GM21576 (cell line): ENCODE data around the gene TMEM94.

Experiments used
- ATAC-seq: cut with Tn5 transposase; IDR thresholded peaks from one replicate; pipeline ENCODE4 v1.9.1; 2021; ENCODE audit warnings: mild to moderate bottlenecking, moderate library complexity; ENCODE audit not compliant: unreplicated experiment

The TMEM94 gene

DNA sequence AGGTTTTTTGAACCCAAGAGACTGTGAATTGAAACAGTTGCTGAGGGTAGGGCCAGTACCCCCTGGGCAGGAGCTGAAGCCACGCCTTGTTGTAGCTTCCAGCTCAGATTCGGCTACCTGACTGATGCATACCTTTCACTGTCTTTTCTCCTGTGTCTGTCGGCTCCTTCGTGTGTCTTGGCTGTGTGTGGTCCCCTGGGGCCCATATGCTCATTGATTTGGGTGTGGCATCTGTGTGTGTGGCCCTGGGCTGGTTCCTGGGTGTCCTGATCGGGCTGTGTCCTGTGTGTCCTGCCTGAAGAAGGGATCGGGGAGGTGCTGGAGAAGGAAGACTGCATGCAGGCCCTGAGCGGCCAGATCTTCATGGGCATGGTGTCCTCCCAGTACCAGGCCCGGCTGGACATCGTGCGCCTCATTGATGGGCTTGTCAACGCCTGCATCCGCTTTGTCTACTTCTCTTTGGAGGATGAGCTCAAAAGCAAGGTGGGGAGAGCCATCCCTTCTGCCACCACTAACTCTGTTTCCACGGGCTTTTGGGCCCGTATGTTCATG is 38.0 kb downstream of the TMEM94 start:
- no peak for ATAC-seq

DNA sequence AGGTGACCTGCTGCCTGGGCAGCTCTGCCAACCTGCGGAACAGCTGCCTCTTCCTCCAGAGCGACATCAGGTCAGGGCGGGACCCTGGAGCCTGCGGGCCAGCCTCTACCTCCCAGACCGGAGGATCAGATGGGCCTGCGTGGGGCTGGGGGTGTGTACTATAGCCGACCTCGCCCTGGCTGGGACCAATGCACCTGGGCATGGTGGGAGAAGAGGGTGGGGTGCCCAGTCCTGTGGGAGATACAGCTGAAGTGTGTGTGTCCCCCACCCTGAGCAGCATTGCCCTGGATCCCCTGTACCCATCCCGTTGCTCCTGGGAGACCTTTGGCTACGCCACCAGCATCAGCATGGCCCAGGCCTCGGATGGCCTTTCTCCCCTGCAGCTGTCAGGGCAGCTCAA is 39.6 kb downstream of the TMEM94 start:
- ATAC-seq: no peak

DNA sequence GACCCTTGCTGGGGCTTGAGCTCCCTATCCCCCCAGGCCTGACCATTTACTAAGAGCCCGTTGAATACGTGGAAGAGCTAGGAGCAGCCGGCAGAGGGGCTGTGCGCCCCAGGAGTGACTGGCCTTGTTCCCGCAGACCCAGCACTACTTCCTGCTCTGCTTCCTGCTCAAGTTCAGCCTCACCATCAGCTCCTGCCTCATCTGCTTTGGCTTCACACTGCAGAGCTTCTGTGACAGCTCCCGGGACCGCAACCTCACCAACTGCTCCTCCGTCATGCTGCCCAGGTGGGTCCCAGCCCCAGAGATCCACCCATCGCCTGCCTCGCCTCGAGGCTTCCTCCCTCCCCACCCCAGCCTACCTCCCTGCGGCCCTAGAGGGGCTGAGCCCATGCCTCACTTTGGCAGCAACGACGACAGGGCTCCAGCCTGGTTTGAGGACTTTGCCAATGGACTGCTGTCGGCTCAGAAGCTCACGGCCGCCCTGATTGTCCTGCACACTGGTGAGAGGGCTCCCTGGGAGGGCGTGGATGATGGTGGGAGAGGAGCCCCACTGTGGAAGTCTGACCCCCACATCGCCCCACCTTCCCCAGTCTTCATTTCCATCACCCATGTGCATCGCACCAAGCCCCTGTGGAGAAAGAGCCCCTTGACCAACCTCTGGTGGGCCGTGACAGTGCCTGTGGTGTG is 41.7 kb downstream of the TMEM94 start:
- no peak for ATAC-seq

DNA sequence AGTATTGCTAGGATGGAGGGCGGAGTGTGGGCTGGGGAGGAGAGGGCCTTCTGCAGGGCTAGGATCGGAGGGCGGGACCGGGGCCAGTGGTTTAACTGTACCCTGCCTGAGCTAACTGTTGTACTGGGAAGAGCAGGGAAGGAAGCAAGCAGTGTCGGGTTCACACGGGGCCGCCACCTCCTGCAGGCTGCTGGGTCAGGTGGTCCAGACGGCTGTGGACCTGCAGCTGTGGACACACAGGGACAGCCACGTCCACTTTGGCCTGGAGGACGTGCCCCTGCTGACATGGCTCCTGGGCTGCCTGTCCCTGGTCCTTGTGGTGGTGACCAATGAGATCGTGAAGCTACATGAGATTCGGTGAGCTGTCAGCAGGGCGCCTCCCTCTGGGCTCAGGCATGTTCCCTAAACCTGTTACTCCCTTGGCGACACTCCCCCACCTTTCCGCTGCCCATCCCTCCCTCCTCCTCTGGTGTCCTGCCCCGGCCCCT is 42.3 kb downstream of the TMEM94 start:
- no peak for ATAC-seq

DNA sequence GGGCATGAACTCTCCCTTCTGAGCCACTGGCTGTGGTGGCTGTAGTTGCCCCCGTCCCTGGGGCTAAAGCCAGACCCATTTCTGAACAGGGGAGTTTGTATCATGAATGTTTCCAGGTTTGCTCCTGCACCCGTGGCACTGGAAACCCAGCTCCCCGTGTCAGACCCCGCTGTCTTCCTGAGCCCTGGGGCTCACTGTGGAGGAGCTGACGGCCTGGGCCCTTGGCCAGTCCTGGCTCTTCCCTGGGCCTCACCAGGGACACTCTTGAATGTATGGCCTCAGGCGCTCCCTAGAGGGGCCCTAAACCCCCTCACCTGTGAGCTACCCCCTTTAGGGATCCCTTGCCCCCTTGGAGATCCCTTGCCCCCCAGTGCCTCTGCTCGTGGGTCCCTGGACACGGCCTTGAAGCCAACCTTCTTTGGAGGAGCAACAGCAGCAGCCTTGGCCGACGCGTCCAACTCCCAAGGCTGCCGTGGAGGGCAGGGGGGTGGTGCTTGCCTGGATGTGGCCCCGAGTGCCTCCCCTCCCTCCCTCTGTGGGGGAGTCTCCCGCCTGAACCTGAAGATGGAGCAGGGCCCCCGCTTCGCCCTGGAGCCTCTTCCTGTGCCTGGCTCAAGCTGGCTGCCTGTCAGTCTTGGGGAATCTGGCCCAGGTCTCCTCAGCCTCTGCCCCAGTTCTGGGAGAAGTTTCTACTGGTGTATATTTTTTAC is 43.0 kb downstream of the TMEM94 start:
- ATAC-seq: no peak

DNA sequence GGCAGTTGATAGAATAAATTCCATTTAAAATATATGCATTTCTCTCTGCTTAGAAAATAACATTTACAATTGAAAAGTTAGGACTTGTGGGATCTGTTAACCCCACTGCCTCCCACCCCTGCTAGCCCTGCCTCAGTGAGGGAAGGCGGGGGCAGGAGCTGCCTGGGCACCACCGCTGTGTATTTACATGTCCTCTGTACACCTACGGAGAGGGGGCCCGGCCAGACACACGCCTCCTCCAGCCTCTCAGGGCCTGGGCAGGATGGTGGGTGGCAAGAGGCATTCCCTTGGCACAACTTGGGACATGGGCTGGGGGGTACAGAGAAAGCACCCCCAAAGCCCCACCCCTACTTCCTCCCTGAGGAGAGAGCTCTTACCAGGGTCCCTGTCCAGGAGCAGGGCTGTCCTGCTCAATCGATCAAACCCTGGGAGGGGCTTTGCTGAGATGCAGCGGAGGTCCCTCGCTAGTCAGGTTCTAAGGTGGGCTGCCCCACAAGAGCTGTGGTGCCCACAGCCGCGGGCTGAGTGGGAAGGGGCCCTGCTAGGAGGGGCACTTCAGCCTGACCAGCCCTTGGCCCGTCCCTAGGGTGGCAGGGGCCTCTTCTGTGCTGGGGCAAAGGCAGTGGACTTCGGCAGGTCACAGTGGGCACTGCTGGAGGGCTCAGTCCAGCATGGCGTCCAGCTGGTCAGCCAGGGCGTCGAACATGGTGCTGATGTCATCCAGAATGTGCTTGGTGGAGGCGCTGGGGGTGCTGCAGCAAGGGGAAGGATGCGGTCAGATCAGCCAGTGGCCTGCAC is 44.2 kb downstream of the TMEM94 start:
- ATAC-seq: no peak

DNA sequence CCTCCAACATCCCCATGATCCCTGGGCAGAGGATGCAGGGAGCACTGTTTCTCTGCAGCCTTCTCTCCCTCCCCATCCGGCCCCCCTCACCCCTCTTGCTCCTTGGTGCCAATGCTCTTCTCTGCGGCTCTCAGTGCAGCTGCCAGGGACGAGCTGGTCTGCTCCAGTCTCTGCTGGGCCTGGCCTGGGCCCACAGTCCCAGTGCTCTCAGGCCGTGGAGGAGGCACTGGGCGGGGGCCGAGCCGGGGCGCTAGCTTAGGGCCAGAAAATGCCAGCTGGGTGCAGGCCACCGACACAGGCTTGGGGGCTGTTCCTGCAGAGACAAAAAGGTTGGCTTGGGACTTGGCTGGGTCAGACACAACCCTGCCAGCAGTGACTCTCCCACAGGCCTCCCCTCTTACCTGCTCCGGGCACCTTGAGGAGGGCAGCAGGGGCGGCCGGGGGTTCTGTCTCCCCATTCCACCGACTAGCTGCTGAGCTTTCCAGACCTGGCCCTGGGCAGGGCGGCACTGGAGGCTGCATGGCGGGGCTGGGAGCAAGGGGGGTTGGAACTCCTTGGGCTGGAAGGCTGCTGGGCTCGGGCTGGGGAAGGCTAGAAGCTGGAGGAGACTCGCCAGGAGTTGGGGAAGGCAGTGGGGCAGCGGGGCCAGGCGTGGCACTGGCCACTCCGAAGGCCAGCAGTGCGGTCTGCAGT is 45.1 kb downstream of the TMEM94 start:
- no peak for ATAC-seq

DNA sequence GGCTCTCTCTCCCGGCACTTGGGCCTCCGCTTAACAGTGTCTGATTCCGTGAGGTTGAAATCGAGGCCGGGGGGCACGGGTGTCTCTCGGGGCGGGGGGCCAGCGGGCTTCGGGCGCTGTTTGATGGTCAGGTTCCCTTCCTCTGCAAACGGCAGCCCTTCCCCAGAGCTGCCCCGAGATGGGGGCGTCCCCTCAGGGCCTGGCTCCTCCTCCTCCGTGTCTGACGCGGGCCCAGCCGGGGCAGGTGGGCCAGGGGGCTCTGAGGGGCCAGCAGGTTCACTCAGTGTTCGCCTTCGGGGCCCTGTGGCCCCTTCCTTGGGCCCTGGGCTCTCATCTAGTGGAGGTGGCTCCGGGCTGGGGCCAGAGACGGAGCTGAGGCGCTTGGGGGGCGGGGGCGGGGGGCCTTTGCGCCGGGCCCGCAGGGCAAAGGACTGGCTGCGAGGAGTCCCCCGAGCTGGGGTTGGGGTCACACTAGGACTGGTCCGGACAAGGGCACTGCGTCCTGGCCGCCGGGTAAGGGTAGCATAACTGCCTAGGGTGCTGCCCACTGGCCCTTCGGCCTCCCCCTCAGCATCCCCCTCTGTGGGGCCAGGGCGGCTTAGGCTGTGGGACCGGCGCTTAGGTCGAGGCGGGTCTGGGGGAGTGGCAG is 45.8 kb downstream of the TMEM94 start:
- no peak for ATAC-seq

DNA sequence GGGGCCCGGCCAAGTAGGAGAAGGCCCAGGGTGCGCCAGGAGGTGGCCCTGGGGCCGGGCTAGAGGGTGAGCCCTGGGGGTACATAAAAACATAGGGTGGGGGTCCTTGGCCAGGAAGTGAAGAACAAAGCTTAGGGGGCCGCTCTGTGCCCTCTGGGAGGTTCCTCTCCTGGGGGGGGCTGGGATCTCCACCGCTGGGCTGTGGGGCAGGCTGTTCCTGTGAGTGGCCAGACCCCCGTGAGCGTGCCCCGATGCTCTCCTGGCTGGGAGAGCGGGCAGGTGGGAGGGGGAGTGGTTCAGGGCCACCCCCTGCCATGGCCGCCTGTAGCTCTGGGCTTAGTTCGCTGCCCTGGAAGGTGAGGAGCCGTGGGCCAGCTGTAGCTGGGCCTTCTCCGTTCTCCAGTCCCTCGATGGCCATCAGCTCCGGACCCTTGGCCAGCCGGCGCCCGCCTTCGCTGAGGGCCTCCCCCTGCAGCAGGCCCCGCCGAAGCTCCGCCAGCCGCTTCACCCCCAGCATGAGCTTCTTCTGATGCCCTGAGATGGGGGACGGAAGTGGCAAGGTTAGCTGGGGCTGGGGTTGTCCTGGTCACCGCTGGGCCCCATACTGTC is 46.4 kb downstream of the TMEM94 start:
- ATAC-seq: no peak

DNA sequence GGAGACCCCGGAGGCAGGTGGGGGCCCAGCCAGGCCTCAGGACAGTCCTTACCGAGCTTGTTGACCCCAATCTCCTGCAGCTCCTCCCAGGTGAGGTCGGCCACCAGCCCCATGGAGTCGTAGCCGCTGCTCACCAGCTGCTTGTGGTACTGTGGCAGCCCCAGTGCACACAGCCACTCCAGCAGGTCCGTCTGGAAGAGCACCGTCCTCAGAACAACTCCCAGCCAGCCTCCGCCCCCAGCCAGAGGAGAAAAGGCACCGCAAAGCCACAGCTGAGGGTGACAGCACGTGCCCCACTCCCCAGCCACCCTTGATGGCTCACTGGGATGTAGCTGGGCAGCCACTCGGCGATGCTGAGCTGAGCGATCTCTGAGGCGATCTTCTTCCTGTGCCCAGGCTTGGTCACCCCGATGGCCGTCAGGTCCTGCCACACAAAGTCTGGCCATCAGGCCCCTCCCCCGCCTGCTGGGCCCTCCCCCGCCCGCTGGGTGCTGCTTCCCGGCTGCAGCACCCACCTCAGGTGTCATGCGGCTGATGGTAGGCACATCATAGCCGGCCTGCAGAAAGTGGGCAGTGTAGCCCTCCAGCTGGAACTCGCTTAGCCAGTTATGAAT is 47.0 kb downstream of the TMEM94 start:
- no peak for ATAC-seq

DNA sequence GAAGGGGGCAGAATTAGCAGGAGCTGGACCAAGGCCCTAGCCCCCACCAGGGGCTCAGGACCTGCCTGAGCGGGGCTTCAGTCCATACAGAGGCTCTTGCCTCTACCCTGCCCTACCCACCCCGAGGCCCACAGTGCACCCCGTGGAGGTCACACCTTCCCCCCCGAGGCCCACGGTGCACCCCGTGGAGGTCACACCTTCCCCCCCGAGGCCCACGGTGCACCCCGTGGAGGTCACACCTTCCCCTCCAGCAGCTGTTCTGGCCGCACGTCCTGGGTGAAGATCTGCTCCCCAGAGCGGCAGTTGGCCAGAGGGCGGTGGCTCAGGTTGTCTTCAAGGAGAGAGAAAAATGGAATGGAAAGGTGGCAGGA is 47.5 kb downstream of the TMEM94 start:
- ATAC-seq: no peak

DNA sequence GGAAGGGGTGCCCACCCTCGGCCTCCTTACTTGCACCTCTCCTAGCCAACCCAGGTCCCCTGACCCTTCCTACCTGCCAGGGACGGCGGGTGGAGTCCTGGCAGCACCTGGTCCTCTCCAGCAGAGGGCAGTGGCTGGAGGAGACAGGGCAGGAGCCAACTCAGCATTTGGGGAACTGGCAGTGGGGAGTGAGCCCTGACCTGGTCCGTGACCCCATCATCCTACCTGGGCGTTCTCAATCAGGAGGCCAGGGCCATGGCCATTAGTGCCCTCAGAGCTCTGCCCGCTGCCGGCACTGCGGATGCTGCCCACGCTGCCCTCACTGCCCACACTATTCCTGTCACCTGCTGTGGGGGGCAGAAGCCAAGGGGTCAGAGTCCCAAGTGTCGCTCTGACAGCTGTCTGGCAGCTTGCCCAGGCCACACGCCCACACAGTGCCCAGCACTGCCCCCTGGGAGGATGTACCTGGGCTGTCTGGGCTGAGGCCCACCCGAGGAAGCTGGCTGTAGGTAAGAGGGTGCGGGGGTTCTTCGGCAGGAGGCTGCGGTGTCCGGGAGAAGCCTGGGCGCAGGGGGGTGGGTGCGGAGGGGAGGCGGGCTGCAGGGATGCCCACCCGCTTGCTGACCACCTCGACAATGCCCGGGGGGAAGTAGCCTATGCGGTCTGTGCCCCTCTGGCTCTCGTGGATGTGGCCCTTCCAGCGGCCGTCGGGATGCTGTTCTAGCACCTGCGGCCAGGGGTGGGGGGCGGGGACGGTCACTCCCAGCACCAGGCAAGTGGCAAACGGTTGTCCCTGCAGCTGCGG is 48.1 kb downstream of the TMEM94 start:
- no peak for ATAC-seq

DNA sequence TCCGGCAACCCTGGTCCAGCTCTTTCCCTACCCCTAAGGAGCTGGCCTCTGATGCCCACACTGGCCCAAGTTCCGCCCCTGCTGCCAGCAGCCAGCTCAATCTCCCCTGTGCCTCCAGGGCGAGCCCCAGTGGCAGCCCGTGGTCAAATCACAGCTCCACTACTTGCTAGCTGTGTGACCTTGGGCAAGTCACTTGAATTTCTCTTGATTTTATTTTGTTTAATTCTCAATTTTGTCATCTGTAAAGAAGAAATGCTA is 48.6 kb downstream of the TMEM94 start:
- no peak for ATAC-seq

DNA sequence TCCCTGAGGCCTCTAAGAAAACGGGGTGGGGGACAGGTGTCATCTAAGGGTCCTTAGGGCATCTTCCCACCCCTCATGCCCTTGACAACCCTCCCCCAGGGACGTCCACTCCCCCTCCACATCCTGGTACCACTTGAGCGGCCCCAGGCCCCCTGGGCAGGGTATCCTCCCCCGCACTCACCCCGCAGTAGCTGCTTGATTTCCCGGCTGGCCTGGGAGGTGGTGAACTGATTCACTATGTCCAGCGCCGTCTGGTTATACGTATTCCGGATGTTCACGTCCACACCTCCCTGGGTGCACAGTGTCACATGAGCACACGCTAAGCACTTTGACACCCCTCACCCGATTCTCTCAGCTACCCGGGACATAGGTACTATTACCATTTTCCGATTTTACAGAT is 49.2 kb downstream of the TMEM94 start:
- ATAC-seq: no peak

DNA sequence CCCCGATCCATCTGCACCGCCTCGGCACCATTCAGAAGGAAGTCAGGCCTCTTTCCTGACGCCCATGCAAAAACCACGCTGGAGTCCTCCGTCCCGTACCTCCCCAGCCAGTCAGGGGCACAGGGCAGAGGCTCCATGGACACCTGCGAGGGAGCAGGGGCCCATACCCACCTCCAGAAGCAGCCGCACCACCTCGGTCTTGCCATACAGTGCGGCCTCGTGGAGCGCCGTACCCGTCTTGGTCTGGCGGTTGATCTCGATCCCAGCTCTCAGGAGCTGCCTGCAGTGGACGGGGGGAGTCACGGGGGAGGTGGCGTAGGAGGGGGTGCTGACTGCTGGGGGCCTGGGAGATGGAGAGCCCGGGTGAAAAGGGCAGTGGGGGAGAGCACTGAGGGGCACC is 49.7 kb downstream of the TMEM94 start:
- ATAC-seq: no peak

DNA sequence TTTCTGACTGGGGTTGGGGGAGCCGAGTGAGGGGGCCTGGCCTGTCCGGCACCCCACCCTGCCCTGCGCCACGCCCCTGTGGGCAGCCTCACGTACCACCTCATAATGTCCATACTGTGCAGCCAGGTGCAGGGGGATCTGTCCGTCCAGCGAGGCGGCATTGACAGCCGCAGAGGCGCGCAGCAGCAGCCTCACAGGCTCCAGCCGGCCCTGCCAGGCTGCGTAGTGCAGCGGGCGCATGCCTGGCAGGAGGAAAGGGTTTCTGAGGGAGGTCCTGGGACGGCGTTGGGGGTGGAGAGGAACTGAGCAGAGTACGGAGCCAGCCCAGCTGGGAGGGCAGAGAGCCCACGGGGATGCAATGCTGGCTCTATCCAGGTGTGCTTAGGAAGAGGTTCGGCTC is 50.5 kb downstream of the TMEM94 start:
- ATAC-seq: no peak

DNA sequence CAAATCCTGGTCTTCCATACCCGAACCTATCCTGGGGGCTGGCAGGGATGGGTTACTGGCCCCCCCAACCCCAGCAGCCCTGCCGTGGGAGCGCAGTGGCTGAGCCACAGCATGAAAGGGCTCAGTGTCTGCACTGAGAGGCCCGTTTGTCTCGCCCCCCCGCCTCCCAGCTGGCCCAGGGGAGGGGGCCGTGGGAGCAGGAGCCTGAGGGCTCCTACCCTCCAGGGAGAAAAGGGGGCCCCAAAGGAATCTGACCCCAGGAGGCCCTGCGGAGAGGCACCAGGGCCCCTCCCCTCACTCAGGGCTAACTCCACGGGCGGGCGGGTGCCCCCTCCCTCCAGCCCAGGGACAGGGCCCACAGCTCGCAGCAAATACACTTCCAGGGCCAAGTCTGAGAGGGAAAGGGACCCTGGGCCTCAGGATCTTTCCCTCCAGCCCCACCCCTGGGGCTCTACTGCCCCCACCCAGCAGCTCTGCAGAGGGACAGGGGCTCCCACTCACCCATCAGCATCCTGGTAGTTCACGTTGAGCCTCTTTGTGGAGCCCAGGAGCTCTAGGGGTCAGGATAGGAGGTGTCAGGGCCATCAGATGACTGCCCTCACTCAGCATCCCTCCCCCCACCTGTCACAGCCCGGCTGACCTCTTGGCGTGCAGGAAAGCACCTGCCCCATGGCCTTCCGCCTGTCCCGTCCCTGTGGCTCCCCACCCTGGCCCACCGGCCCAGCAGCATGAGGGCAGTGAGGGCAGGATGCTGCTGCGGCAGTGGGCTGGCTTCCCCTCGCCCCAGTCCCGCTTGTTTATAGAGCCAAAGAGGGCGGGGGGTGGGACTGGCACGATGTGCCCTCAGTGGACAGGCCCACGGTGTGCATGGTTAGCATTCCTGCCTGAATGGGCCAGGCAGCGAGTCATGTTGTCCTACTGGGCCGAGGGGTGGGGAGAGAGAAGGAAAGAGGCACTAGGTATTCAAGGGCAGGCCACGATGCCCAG is 51.6 kb downstream of the TMEM94 start:
- ATAC-seq: no peak

DNA sequence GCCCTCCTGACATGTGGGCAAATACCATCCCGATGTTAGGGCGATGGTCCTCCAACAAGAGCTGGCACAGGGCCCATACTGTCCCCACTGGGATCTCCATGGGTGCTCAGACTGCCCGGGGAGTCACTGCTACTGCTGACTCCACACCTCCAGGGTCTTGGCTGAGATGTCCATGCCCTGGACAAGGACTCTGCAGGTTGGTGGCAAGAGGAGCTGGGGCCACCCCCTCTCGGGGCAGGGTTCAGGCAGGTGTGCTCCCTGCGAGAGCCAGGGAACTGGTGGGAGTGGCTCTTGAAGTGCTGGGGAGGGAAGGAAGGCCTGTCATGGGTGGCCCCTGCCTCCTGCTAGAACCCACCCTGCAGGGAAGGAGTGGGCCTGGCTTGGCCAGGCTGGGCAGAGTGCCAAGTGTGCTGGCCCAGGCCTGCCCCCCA is 52.5 kb downstream of the TMEM94 start:
- no peak for ATAC-seq
